Lower lobe of right lung (tissue), 2 donors: ENCODE results near the gene TFDP1. TPM values are rescaled to one million over a fixed set of nuclear protein-coding genes. Genes with fewer than 3 reads are reported as not detected.

Experiments used
- ATAC-seq, 2 donors: fragments of 200-7000 bp; cut with Tn5 transposase; one replicate each; pipeline ENCODE4 v1.9.1; 2020 to 2022; ENCODE audit warnings: mild to moderate bottlenecking in 2 of 2, moderate library complexity in 2 of 2
- DNase-seq: peaks from one replicate; pipeline ENCODE4 v3.0.0-alpha.2; 2020
- H3K27ac ChIP-seq: fragments of 200-600 bp; one replicate; pipeline ENCODE4 v1.8.0; 2022
- H3K27me3 ChIP-seq: fragments of 200-600 bp; one replicate; pipeline ENCODE4 v1.8.0; 2022; ENCODE audit warnings: low read depth
- H3K36me3 ChIP-seq: fragments of 200-600 bp; one replicate; pipeline ENCODE4 v1.8.0; 2022; ENCODE audit warnings: mild to moderate bottlenecking
- H3K4me1 ChIP-seq: fragments of 200-600 bp; one replicate; pipeline ENCODE4 v1.8.0; 2022
- H3K4me3 ChIP-seq: fragments of 200-600 bp; one replicate; pipeline ENCODE4 v1.8.0; 2022; ENCODE audit warnings: mild to moderate bottlenecking
- H3K9me3 ChIP-seq: fragments of 200-600 bp; one replicate; pipeline ENCODE4 v1.8.0; 2022
- intact Hi-C: fragments of 100-400 bp; cut with DNase I; formaldehyde crosslinking; loops from one replicate; pipeline ENCODE4 v1.11.0; 2022
- total RNA-seq: library from RNA; stranded (reverse); fragmentation: NEBNext Ultra II Directional; extraction: Animal tissue kit (Norgen Biotek cat#: 25700); gene quantifications from one replicate; pipeline ENCODE4 v1.2.1, GENCODE V29; 2021
- TF ChIP-seq, protein P1 (sequence below): fragments of 200-600 bp; IDR thresholded peaks from one replicate; pipeline ENCODE4 v1.8.0; 2022; ENCODE audit warnings: antibody characterized with exemption, mild to moderate bottlenecking
- donor health status: DM: no; HTN: yes; CAD: no; lungs with severe emphysema.

Gene TFDP1
- total RNA-seq, 1 donor from 2014 or later = 47.0 TPM

DNA sequence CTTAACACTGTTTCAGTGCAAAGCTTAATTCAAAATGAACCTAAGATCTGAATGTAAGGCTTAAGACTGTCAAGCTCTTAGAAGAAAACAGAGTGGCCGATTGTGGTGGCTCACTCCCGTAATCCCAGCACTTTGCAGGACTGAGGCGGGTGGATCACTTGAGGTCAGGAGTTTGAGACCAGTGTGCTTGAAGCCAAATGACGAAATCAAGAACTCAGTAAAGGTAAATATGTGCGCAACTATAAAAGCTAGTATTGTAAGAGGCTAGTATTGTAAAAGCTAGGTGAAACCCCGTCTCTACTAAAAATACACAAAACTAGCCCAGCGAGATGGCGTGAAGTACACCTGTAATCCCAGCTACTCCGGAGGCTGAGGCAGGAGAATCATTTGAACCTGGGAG lies 60.8 kb downstream of the TFDP1 start:
- H3K27ac ChIP-seq = no peak overlapping the region
- intact Hi-C loops = no loop called here
- TF ChIP-seq, protein P1, sequence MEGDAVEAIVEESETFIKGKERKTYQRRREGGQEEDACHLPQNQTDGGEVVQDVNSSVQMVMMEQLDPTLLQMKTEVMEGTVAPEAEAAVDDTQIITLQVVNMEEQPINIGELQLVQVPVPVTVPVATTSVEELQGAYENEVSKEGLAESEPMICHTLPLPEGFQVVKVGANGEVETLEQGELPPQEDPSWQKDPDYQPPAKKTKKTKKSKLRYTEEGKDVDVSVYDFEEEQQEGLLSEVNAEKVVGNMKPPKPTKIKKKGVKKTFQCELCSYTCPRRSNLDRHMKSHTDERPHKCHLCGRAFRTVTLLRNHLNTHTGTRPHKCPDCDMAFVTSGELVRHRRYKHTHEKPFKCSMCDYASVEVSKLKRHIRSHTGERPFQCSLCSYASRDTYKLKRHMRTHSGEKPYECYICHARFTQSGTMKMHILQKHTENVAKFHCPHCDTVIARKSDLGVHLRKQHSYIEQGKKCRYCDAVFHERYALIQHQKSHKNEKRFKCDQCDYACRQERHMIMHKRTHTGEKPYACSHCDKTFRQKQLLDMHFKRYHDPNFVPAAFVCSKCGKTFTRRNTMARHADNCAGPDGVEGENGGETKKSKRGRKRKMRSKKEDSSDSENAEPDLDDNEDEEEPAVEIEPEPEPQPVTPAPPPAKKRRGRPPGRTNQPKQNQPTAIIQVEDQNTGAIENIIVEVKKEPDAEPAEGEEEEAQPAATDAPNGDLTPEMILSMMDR = no peak
- no peaks in the 10 kb centered on the region for H3K27me3 ChIP-seq
- H3K36me3 ChIP-seq = peaks cover 14% of the 10 kb centered on the region
- no peaks in the 10 kb centered on the region for H3K9me3 ChIP-seq
- peaks cover 21% of the 10 kb centered on the region for H3K4me1 ChIP-seq
- H3K4me3 ChIP-seq = no peak overlapping the region
- ATAC-seq (peak; percentile 20 to 40), DNase-seq (peak; percentile 41)

DNA sequence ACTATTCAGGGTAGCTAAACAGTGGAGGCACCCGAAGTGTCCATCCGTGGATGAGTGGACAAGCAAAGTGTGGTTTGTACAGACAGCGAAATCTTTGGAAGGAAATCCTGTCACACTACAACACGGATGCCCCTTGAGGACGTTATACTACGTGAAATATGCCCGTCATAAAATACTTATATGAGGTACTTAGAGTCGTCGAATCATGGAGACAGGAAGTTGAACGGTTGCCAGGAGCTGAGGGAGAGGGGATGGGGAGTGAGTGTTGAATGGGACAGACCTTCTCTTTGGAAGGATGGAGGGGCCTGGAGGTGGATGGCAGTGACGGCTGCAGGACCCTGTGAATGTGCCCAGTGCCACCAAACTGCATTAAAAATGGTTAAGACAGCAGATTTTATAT lies 61.8 kb downstream of the TFDP1 start:
- no peak for DNase-seq
- TF ChIP-seq, protein P1 = no peak
- intact Hi-C loops = no loop called here
- no peak for ATAC-seq
- H3K36me3 ChIP-seq = peaks cover 4% of the 10 kb centered on the region
- H3K27me3 ChIP-seq = no peaks in the 10 kb centered on the region
- no peak overlapping the region for H3K27ac ChIP-seq
- peaks cover 21% of the 10 kb centered on the region for H3K4me1 ChIP-seq
- H3K9me3 ChIP-seq = no peaks in the 10 kb centered on the region
- no peak overlapping the region for H3K4me3 ChIP-seq

DNA sequence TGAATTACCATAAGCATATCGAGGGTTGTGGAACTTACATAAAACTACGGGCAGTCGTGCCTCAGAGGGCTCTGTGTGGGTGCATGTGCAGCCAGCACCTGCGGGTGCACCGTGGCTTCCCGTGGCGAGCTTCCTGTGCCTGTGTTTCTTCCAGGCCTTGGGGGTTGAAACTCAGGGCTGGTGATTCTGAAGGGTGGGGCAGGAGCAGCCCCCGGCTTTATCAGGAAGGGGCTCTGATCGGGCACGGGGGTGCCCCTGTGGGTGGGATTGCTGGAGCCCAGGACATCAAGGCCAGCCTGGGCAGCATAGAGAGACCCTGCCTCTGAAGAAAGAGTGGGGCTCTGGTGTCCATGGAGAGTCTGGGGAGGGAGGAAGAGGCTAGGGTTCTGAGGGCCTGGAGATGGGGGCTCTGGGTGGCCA lies 62.4 kb downstream of the TFDP1 start:
- ATAC-seq = peak; percentile 2 to 5
- peaks cover 21% of the 10 kb centered on the region for H3K4me1 ChIP-seq

DNA sequence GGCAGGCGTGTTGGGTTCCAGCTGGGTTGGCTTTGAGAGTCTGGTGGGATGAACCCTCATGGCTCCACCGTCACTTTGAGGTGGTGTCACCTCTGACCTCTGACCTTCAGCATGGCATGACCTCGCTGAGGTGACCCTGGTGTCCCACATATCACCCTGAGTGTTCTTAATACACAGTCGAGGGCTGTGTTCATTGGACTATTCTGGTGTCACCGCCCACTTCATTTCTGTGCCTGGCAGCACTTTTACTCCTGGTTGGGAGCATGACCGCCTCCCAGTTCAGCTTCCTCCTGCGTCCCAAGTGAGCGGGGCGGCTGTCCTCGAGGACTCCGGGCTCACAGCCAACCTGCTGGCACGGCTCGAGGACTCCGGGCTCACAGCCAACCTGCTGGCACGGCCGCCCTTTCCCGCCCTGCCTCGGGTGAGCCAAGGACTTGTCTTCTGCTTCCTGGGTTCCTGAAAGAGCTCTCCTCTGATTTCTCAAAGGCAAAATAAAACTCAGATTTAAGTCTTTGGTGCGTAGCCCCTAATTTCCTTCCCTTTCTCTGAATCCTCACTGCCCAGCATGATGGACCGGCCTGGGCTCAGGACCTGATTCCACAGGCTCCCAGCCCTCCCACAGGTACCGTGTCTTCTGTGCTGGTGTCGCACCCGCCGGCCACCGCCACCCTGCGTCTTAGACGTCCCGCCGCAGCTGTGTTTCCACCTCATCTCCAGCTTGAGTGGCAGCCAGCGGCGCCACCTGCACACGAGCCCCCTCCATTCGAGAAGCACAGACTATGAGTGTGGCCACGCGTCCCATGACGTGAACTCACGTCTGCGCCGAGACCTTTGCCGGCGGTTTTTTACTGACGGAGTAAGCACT lies 63.0 kb downstream of the TFDP1 start:
- Histone ChIP-seq H3K27me3 (no peaks in the 10 kb centered on the region), H3K4me3 (peak overlapping the region; percentile 36), H3K27ac (peak overlapping the region; percentile 84), H3K4me1 (peaks cover 21% of the 10 kb centered on the region), H3K9me3 (no peaks in the 10 kb centered on the region), H3K36me3 (no peaks in the 10 kb centered on the region)
- ATAC-seq = peak; percentile 89 to 91
- TF ChIP-seq, protein P1 = no peak
- intact Hi-C loops = no loop called here
- DNase-seq = peak; percentile 95

More for the DNA sequence above, 62.4 kb downstream of the TFDP1 start:
- DNase-seq = peak; percentile 38
- Histone ChIP-seq H3K27ac (no peak overlapping the region), H3K27me3 (no peaks in the 10 kb centered on the region), H3K36me3 (no peaks in the 10 kb centered on the region), H3K9me3 (no peaks in the 10 kb centered on the region), H3K4me3 (no peak overlapping the region)
- intact Hi-C loops = no loop called here
- TF ChIP-seq, protein P1 = no peak

DNA sequence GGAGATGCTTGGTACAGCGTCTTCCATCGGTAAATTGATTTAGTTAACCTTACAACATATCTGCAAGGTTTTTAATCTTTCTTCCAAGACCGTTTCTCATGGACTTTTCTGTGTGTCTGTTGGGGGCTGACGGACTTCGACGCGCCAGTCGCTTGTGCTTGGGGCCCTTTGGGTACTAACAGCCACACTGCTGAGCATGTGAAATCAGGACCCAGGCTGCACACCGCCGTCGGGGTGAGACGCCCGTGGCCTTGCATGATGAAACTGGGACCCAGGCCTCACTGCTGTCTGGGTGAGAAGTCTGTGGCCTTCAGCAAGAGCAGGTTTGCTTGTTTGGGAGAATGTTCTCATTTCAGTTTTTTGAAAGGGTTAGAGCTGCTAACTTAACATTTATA lies 63.7 kb downstream of the TFDP1 start:
- intact Hi-C loops = no loop called here
- TF ChIP-seq, protein P1 = no peak
- Histone ChIP-seq H3K27me3 (no peaks in the 10 kb centered on the region), H3K4me3 (peak overlapping the region; percentile 36), H3K36me3 (no peaks in the 10 kb centered on the region), H3K9me3 (no peaks in the 10 kb centered on the region), H3K27ac (peak overlapping the region; percentile 84), H3K4me1 (peaks cover 21% of the 10 kb centered on the region)
- DNase-seq (peak; percentile 36), ATAC-seq (no peak)
